SIG-M5 treated with dmso at 0.1 percent for 504 hours (cell line): ENCODE measurements around the gene TET2.
A peak's percentile ranks its signal among the peaks of the same experiment; 100 is the strongest.
"Not testable (repeated sequence)": the region's sequence is repeated elsewhere in the genome, so short reads cannot be mapped to it uniquely, and the experiment has no call there.

Source experiments
- DNase-seq: peaks from one replicate; lab custom pipeline; 2025; ENCODE audit not compliant: unreplicated experiment; lab: John Stamatoyannopoulos, UW

The TET2 gene

GRCh38 chr4:105283501-105283900 is 136.8 kb downstream of the TET2 start:
- DNase-seq: no peak

DNA sequence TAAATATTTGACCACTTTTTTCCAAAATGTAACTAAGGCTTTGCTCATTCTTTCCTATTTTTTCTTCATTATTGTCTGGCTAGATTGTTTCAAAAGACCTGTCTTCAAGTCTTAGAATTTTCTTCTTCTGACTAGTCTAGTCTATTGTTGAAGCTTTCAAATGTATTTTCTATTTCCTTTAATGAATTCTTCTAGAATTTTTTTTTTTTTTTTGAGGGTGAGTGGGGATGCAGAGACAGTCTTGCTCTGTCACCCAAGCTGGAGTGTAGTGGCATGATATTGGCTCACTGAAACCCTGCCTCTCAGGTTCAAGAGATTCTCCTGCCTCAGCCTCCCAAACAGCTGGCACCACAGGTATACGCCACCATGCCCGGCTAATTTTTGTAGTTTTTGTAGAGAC is 141.4 kb downstream of the TET2 start:
- DNase-seq: no peak

DNA sequence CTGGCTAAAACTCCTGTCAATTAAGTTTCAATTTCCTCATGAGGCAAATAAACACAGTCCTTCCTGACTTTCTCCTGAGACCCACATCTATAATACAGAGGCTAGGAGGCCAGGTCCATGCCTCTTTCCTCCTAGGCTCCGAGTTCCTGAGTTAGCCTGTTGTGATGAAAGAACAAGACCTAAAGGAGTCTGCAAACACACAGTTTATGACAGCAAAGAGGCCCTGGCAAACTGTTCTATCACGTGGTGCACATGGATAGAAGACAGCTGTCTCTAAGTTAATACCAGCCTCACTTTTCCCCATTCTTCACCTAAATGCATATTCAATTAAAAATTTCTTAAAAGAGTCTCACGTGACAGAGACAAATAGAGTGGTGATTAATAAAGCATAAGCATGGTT is 145.2 kb downstream of the TET2 start:
- no peak for DNase-seq

DNA sequence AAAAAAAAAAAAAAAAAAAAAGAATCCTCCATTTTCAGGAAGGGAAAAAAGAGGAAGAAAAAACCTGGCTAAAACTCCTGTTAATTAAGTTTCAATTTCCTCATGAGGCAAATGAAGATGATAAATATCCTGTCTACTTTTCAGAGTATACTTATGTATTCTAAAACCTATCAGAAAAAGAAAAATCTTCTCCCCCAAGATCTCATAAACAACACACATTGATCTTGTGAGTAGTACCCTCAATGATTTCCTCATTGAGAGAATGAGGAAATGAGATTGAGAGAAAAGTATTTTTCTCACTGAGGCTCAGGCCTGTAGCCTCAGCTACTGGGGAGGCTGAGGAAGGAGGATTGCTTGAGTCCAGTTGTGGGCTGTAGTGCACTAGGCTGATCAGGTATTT is 146.7 kb downstream of the TET2 start:
- DNase-seq: no peak

DNA sequence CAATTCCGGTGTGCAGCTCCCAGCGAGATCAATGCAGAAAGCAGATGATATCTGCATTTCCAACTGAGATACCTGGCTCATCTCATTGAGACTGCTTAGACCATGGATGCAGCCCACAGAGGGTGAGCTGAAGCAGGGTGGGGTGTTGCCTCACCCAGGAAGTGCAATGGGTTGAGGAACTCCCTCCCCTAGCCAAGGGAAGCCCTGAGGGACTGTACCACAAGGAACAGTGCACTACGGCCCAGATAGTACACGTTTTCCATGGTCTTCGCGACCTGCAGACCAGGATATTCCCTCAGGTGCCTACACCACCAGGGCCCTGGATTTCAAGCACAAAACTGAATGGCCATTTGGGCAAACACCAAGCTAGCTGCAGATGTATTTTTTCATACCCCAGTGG is 150.0 kb downstream of the TET2 start:
- DNase-seq: no peak

- not testable (repeated sequence) for DNase-seq
Measured at GRCh38 chr4:105299027-105299426, 152.4 kb downstream of the TET2 start.

GRCh38 chr4:105304085-105304484 is 157.4 kb downstream of the TET2 start:
- no peak for DNase-seq

- DNase-seq: peak; percentile 40
Measured at GRCh38 chr4:105305019-105305836, 158.6 kb downstream of the TET2 start.

DNA sequence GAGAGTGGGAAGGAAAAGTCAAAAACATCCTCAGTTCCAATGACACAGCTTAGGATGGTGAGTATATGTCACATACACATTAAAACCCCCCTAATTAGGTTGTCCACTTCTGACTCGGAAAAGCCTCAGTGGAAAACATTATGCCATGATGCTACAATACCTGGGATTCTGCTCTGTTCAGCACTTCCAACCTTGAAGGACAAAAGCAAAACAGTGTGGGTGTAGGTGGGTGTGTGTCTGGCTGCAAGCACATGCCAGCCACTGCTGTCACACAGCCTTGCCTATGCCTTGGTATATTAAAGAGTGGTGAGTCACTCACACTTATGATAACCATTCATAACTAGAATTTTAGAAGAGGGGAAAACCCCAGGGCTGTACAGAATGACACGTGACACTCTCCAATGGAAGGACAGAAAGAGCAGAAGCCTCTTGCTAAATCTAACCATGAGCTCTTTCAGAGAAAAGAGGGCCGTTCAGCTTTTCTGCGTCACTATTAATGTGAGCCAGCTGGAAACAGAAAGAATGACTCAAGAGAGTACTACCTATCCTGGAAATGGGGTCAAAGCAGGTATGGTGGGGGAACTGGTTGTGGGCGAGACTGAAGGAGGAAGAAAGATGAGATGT is 159.6 kb downstream of the TET2 start:
- DNase-seq: no peak

- no peak for DNase-seq
Measured at GRCh38 chr4:105306820-105307219, 160.1 kb downstream of the TET2 start.

GRCh38 chr4:105318486-105318885 is 171.8 kb downstream of the TET2 start:
- no peak for DNase-seq

DNA sequence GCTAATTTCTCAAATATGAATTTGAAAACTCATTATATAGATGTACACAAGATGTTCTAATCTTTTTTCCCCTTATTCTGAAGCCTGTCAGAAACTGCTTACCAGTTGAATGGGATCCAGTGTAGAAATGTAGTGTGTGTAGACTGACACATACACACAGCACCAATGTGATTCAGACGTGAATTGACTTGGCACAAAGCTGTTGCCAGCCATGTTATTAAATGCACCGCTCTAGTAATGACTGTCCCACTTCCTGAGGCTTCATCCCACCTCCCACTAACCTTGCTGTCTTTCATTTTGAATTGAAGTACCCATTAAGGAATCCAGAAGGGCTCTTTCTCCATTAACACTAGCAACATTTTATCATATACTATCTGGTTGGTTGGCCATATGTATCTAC is 180.5 kb downstream of the TET2 start:
- no peak for DNase-seq

GRCh38 chr4:105327956-105328355 is 181.3 kb downstream of the TET2 start:
- no peak for DNase-seq

DNA sequence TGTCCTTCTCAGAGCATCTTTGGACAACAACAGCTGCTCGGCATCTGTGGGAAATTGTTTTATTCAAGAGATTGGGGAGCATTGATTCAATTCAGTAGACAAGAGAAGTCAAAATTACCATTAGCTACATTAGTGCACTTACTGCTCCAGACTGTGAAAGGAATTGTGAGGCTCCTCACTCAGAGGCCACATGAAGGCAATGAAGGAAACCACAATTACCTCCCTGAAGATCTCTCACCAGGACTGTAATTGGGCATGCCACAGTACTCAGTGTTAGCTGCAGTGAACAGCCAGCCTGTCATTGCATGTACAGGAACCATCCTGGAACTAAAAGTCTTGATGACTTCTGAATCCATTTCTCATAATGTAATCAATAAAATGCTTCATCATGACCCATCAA is 182.4 kb downstream of the TET2 start:
- no peak for DNase-seq
